Left renal cortex interstitium (tissue), 4 donors: Measurements from ENCODE around the gene B3GAT2. TPM values are rescaled to one million over a fixed set of nuclear protein-coding genes. Genes with fewer than 3 reads are reported as not detected.
"Not testable (repeated sequence)": the region's sequence is repeated elsewhere in the genome, so short reads cannot be mapped to it uniquely, and the experiment has no call there.

Source experiments
- DNase-seq, 4 donors: peaks; one replicate each; pipeline ENCODE4 v3.0.0-alpha.2; 2013; ENCODE audit warnings: low read depth in 4 of 4, low spot score in 2 of 4, missing footprints in 1 of 4
- polyA plus RNA-seq, 4 donors: library from polyadenylated mRNA; unstranded; fragments of 120-200 nt; gene quantifications; one replicate each; pipeline ENCODE4 v1.2.1, GENCODE V29; 2013; ENCODE audit not compliant: insufficient read length in 4 of 4

The B3GAT2 gene
- 1 to 10 TPM; 1.1 to 2.2 (median 1.7) TPM for polyA plus RNA-seq

DNA sequence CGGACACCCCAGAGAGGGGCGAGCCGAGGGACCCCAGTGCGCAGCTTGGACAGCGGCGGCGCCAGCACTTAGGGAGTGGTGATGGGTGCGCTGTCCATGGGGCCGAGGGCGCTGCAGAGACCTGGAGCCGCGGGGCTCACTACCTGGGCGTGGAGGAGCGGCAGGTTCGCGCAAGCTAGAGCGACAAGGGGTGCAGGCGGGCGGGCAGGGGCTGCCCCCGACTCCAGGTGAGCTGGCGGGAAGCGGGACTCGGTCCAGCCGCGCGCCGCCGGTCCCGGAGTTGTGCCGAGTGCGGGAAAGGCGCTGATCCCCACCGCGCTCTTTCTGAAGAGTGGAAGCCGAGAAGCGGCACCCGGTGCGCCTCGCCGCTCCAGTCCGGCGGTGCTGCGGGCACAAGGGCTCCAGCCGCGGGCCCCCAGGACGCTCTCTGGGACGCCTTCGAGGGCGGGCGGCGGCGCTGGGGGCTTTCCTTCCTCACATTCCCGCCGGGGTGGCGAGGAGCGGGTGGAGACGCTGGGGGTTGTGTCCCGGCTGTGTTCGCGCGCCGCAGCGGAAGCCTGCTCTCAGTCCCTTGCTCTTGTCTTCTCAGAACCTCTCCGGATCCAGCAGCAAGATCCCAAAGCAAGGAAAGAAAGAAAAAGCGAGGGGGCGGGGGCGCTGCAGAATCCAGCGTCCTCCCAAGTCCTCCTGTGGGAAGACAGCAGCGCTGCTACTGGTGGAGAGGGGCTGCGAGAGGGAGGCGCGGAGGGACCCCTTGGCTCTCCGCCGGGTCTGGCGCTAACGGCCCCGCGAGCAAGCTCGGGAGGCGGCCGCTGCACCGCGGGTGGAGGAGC lies at the start of gene B3GAT2:
Gene B3GAT2 (minus strand): TSS at position 610 of the 833 bp plus-strand sequence. CDS start 631 bp downstream, outside the sequence.
- no peak for DNase-seq

DNA sequence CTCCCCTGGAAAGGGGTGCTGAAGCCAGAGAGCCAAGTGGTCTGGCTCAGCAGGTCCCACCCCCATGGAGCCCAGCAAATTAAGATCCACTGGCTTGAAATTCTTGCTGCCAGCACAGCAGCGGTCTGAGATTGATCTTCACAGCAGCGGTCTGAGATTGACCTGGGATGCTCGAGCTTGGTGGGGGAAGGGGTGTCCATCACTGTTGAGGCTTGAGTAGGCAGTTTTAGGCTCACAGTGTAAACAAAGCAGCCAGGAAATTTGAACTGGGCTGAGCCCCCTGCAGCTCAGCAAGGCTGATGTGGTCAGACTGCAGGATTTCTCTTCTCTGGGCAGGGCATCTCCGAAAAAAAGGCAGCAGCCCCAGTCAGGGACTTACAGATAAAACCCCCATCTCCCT lies 41.3 kb upstream of the B3GAT2 start:
- no peak for DNase-seq

GRCh38 chr6:70997379-70997778 lies 40.5 kb upstream of the B3GAT2 start:
- no peak for DNase-seq

GRCh38 chr6:70996106-70996505 lies 39.2 kb upstream of the B3GAT2 start:
- DNase-seq: no peak

- no peak for DNase-seq
These were observed 38.6 kb upstream of the B3GAT2 start for GRCh38 chr6:70995411-70995810.

GRCh38 chr6:70991253-70991652 lies 34.4 kb upstream of the B3GAT2 start:
- no peak for DNase-seq

DNA sequence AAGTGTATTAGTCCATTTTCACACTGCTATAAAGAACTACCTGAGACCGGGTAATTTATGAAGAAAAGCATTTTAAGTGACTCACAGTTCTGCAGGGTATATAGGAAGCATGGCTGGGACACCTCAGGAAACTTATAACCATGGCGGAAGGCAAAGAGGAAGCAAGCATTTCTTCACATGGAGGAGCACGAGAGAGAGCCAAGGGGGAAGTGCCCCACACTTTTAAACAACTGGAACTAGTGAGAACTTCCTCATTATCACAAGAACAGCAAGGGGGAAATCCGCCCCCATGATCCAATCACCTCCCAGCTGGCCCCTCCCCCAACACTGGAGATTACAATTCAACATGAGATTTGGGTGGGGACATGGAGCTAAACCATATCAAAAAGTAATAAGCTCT lies 28.3 kb upstream of the B3GAT2 start:
- DNase-seq: no peak

DNA sequence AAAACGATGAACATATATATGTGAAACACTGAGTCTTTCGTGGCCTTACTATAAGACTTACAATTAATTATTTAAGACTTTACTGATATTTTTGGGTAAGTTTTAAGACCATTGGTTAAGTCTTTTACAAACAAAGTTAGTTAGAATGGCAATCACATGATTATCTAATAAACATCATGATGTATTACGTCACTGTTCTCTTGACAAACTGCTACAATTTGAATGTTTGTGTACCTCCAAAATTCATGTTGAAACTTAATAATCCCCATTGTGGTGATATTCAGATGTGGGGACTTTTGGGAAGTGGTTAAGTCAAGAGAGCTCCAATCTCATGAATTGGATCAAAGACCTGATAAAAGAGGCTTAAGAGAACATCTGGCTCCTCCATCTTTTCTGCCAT lies 25.9 kb upstream of the B3GAT2 start:
- no peak for DNase-seq

GRCh38 chr6:70980727-70981126 lies 23.9 kb upstream of the B3GAT2 start:
- DNase-seq: no peak

DNA sequence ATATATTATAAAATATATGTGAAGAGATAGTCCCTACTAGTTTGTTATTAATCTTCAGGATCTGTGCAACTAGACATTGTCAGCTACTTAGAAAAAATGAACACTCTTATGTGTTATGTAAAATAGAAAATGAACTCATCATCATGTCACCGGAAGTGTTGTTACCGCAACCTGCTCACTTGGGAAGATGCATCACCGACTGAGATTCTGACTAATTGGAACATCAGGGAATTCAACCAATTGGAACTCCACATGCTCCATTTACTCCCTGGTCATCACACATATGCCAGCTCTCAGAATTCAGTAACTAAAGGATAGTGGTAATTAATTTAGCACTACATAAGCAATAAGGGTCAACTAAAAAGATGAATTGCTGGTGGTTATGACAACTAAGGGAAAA lies 16.7 kb upstream of the B3GAT2 start:
- no peak for DNase-seq

DNA sequence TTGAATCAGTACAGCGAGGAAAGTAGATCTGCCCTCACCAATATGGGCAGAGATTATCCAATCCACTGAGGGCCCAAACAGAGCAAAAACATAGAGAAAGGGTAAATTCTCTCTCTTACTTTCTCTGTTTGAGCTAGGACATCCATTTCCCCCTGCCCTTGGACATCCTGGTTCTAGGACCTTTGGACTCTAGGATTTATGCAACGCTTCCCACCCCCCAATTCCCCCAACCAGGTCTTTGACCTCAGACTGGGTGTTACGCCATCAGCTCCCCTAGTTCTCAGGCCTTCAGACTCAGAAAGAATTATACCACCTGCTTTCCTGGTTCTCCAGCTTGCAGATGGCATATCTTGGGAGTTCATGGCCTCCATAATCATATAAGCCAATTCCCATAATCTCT lies 10.2 kb upstream of the B3GAT2 start:
- no peak for DNase-seq

GRCh38 chr6:70957284-70957617 lies 391 bp upstream of the B3GAT2 start:
- DNase-seq: no peak

GRCh38 chr6:70956191-70956450 lies 739 bp downstream of the B3GAT2 start:
- no peak for DNase-seq

GRCh38 chr6:70955441-70956190 lies 1.2 kb downstream of the B3GAT2 start:
- DNase-seq: peak; percentile 63 to 88 (median 74)

DNA sequence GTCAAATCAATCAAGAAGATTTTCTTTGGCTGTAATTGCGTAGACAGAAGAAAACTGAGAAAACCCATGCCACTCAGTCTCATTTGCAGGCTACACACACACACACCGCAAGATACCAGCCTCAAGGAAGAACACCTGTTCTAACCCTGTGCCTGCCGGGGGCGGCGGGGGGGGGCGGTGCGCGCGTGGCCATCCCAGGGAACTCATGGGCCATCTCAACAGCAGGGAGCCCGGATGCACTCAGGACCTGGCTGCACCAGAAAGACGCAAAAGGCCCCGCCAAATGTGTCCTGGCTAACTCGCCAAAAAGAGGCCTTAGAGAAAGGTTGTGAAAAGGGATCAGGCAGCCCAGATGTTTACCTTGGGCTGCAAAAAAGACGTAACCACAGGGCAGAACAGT lies 2.1 kb downstream of the B3GAT2 start:
- no peak for DNase-seq

GRCh38 chr6:70954176-70954575 lies 2.7 kb downstream of the B3GAT2 start:
- no peak for DNase-seq

DNA sequence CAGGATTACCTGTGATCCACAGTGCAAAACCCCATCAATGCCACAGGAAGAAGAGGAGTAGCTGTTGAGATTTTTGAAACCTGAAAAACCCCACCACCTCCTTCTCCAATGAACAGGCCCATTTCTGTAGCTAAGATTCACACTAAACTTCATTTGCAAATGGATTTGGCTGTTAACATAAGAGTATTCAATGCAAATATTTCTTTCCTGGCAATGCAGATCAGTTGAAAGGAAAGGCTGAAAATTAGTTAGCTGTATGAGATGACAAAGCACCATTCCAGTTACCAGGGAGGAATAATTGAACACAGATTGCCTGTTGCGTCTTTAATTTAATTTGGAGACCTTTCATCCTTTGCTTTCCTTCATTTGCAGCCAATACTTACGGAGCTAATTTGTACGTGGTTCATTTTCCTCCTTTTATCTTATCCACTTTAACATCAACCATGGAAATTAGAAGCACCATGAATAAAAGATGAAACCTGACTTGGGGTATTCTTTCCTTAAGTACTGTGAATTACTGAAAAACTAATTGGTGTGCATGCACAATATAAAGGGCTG lies 4.2 kb downstream of the B3GAT2 start:
- no peak for DNase-seq

DNA sequence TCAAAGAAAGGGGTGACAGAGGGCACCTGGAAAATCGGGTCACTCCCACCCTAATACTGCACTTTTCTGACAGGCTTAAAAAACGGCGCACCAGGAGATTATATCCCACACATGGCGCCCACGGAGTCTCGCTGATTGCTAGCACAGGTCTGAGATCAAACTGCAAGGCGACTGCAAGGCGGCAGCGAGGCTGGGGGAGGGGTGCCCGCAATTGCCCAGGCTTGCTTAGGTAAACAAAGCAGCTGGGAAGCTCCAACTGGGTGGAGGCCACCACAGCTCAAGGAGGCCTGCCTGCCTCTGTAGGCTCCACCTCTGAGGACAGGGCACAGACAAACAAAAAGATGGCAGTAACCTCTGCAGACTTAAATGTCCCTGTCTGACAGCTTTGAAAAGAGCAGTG lies 12.5 kb downstream of the B3GAT2 start:
- not testable (repeated sequence) for DNase-seq

DNA sequence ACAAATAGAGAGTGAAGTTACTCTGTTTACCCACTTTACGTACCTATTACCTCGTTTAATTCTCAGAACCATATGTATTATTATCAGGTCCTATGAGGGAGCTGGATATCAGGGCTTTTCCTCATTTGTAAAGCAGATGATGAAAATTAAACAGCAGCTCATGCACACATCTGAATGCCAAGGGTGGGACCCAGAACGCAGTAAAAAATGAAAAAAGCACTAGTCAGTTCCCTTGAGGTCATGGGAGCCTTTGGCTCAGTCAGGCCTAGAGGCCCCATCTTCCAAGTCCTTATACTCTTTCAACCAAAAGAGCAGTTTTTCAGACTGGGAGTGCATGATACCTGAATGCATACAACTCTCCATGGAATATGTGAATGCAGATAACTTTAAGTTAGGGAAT lies 23.0 kb downstream of the B3GAT2 start:
- no peak for DNase-seq

GRCh38 chr6:70905742-70906141 lies 51.1 kb downstream of the B3GAT2 start:
- no peak for DNase-seq

DNA sequence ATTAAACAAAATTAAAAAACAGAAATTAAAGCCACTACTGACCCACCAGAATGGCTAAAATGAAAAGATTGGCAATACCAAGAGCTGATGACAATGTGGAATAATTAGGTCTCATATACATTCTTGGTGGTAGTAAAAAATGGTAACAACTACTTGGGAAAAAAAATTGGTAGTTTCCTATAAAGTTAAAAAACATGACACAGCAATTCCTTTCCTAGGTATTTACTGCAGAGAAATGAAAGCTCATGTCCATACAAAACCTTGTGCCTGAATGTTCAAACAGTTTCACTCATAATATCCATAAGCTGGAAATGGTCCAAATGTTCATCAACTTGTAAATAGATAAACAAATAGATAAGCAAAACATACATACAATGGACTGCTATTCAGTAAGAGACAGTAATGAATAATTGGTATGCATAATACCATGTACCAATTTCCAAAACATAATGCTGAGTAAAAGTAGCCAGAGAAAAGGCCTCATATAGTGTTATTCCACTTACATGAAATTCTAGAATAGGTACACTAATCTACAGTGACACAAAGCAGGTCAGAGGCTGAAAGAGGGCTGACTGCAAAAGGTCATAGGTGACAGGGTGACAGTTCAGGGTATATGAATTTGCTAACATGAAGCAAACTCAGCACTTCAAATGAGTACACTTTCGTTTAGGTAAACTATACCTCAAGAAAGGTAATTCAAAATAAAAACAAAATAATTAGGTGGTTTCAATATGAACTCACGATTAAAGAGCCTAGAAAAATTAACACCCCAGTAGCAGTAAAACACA lies 53.0 kb downstream of the B3GAT2 start:
- no peak for DNase-seq
